K562 treated with DMSO at 1 percent for 48 hours (cell line): ENCODE measurements around the gene SPRYD7. TPM values are rescaled to one million over a fixed set of nuclear protein-coding genes. Genes with fewer than 3 reads are reported as not detected.

Source experiments
- total RNA-seq: library from RNA; unstranded; fragments of 300-600 nt; gene quantifications from 2 replicates; pipeline ENCODE4 v1.2.3, GENCODE V29; 2022; ENCODE audit warnings: low replicate concordance; ENCODE audit errors: extremely low read depth

SPRYD7 gene
- not detected in 2 replicates for total RNA-seq

GRCh38 chr13:49936075-49936967 is at the start of gene SPRYD7:
TSS of gene SPRYD7 (minus strand) at chr13:49936340. CDS start at chr13:49936235, 105 bp downstream.

Other genes with a start within 250 kb of the SPRYD7 start
- not detected in 2 replicates for gene EBPL, start 244.9 kb downstream of the SPRYD7 start, total RNA-seq
- not detected in 2 replicates for gene KPNA3, start 143.7 kb downstream of the SPRYD7 start, total RNA-seq
- gene TRIM13, start 60.7 kb upstream of the SPRYD7 start, total RNA-seq = not detected in 2 replicates
- not detected in 2 replicates for gene KCNRG, start 79.1 kb upstream of the SPRYD7 start, total RNA-seq